Panc1 (cell line): ENCODE data around the gene UBAC2. TPM values are rescaled to one million over a fixed set of nuclear protein-coding genes. Genes with fewer than 3 reads are reported as not detected.

Experiments
- ATAC-seq: fragments of 200-7000 bp; cut with Tn5 transposase; 2 replicates; pipeline ENCODE4 v1.9.1; 2020; ENCODE audit warnings: mild to moderate bottlenecking, moderate library complexity
- BruUV-seq: library from RNA; stranded (reverse); fragments of 400-500 nt; replicated peaks from 2 replicates; lab custom pipeline; 2021; lab: Mats Ljungman, UMichigan
- CTCF ChIA-PET: fragments of 300-600 bp; sonication (Branson Sonifier 250); formaldehyde crosslinking; loops from one replicate; lab custom pipeline; 2022; ENCODE audit warnings: antibody characterized with exemption; lab: Charles Lee
- POLR2A ChIA-PET: fragments of 300-600 bp; sonication (Branson Sonifier 250); formaldehyde crosslinking; loops from one replicate; lab custom pipeline; 2022; ENCODE audit warnings: antibody characterized with exemption; lab: Charles Lee
- DNase-seq: peaks from one replicate; pipeline ENCODE4 v3.0.0-alpha.2; 2010; ENCODE audit warnings: low read depth, low spot score
- H3K27ac ChIP-seq: 2 replicates; pipeline ENCODE4 v1.5.1; 2011; ENCODE audit warnings: mild to moderate bottlenecking, low read length, inconsistent platforms
- H3K27me3 ChIP-seq: fragments of 200-500 bp; sonication (Bioruptor generic); 2 replicates; pipeline ENCODE4 v1.6.0; 2014; ENCODE audit warnings: low read length, inconsistent platforms; ENCODE audit not compliant: control insufficient read depth, insufficient read depth
- H3K36me3 ChIP-seq: fragments of 200-500 bp; sonication (Bioruptor generic); 2 replicates; pipeline ENCODE4 v1.5.1; 2014; ENCODE audit warnings: inconsistent platforms, mild to moderate bottlenecking, low read length, moderate library complexity; ENCODE audit not compliant: control insufficient read depth, insufficient read depth
- H3K4me1 ChIP-seq: 2 replicates; pipeline ENCODE4 v1.5.1; 2011; ENCODE audit warnings: inconsistent platforms, mild to moderate bottlenecking, low read length, moderate library complexity; ENCODE audit not compliant: control insufficient read depth, insufficient read depth
- H3K4me3 ChIP-seq, 2 experiments: 2 replicates each; pipeline ENCODE4 v1.5.1; 2011 to 2012; ENCODE audit warnings: low read depth in 2 of 2, low read length in 2 of 2, mild to moderate bottlenecking in 2 of 2, inconsistent platforms in 1 of 2, moderate library complexity in 1 of 2
- H3K9me3 ChIP-seq: fragments of 200-500 bp; sonication (Bioruptor generic); 2 replicates; pipeline ENCODE4 v1.5.1; 2014; ENCODE audit warnings: low read depth, mild to moderate bottlenecking, inconsistent platforms, low read length, moderate library complexity; ENCODE audit not compliant: control insufficient read depth, insufficient read depth
- POLR2AphosphoS5 ChIP-seq: IDR thresholded peaks from 2 replicates; pipeline ENCODE4 v1.6.1; 2012; ENCODE audit warnings: mild to moderate bottlenecking, low read depth, low read length, moderate library complexity
- SIN3A ChIP-seq: IDR thresholded peaks from 2 replicates; pipeline ENCODE4 v1.6.1; 2012; ENCODE audit warnings: low read depth, mild to moderate bottlenecking, low read length, moderate library complexity, borderline replicate concordance; ENCODE audit not compliant: insufficient read depth
- TCF7L2 ChIP-seq: IDR thresholded peaks from 2 replicates; pipeline ENCODE4 v1.6.1; 2011; ENCODE audit warnings: mild to moderate bottlenecking, low read depth, low read length, inconsistent platforms
- in situ Hi-C: cut with HindIII; loops from 2 replicates; pipeline ENCODE4 v1.10.0; 2016; ENCODE audit warnings: low sequenced_read_pairs, low pct_unique_long_range_greater_than_20kb
- intact Hi-C: fragments of 100-400 bp; cut with micrococcal nuclease; formaldehyde crosslinking; loops from one replicate; pipeline ENCODE4 v1.10.0; 2022; ENCODE audit not compliant: unreplicated experiment
- total RNA-seq: library from RNA; stranded (reverse); gene quantifications from one replicate; pipeline ENCODE4 v1.2.1, GENCODE V29; 2021; ENCODE audit not compliant: unreplicated experiment
- TF ChIP-seq, protein P1 (sequence below): fragments of 450-650 bp; IDR thresholded peaks from 2 replicates; pipeline ENCODE4 v1.5.1; 2017; ENCODE audit warnings: mild to moderate bottlenecking
- TF ChIP-seq, protein P2 (sequence below), 2 experiments: IDR thresholded peaks; 2 replicates each; pipeline ENCODE4 v1.6.1; 2011 to 2012; ENCODE audit warnings: low read depth in 2 of 2, control low read depth in 1 of 2, low read length in 1 of 2, mild to moderate bottlenecking in 1 of 2, moderate library complexity in 1 of 2; ENCODE audit not compliant: insufficient read depth in 1 of 2

The UBAC2 gene
- total RNA-seq, 1 experiment from 2014 or later = 40.8 TPM

DNA sequence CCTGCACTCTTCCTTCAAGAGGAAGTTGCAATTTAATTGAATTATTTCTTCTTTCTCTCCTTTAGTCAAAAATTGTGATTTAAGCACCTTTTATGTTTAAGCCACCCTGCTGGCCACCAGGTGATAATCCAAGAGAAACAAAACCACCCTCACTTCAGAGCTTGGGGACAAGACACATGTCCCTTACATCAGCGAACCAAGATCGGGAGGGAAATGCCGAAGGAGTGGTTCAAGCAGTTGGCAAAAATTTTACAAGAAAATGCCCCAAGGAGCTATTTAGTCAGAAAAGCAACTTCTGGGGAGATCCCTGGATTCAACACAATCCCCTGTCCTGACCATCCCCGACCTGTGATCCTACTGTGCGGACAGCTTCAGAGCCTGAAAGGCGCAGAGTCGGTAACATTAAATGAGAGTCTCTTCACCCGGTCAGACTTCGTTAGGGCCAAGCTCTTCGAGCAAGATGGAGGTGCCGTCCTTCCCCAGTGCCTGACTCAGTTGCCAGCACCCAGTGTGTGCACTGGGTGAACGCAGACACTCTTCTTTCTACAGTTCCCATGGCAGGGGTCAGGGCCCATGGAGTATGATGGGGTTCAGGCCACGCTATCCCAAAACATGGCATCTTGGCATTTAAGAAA, 222.0 kb downstream of the UBAC2 start:
- DNase-seq (no peak), ATAC-seq (no peak)
- in situ Hi-C loops (no loop called here), intact Hi-C loops (no loop called here)
- H3K27ac ChIP-seq = no peak overlapping the region
- CTCF ChIA-PET = no interaction called here
- TF ChIP-seq TCF7L2 (no peak), POLR2AphosphoS5 (no peak), SIN3A (no peak)
- TF ChIP-seq, protein P1, sequence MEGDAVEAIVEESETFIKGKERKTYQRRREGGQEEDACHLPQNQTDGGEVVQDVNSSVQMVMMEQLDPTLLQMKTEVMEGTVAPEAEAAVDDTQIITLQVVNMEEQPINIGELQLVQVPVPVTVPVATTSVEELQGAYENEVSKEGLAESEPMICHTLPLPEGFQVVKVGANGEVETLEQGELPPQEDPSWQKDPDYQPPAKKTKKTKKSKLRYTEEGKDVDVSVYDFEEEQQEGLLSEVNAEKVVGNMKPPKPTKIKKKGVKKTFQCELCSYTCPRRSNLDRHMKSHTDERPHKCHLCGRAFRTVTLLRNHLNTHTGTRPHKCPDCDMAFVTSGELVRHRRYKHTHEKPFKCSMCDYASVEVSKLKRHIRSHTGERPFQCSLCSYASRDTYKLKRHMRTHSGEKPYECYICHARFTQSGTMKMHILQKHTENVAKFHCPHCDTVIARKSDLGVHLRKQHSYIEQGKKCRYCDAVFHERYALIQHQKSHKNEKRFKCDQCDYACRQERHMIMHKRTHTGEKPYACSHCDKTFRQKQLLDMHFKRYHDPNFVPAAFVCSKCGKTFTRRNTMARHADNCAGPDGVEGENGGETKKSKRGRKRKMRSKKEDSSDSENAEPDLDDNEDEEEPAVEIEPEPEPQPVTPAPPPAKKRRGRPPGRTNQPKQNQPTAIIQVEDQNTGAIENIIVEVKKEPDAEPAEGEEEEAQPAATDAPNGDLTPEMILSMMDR = no peak
- TF ChIP-seq, protein P2, sequence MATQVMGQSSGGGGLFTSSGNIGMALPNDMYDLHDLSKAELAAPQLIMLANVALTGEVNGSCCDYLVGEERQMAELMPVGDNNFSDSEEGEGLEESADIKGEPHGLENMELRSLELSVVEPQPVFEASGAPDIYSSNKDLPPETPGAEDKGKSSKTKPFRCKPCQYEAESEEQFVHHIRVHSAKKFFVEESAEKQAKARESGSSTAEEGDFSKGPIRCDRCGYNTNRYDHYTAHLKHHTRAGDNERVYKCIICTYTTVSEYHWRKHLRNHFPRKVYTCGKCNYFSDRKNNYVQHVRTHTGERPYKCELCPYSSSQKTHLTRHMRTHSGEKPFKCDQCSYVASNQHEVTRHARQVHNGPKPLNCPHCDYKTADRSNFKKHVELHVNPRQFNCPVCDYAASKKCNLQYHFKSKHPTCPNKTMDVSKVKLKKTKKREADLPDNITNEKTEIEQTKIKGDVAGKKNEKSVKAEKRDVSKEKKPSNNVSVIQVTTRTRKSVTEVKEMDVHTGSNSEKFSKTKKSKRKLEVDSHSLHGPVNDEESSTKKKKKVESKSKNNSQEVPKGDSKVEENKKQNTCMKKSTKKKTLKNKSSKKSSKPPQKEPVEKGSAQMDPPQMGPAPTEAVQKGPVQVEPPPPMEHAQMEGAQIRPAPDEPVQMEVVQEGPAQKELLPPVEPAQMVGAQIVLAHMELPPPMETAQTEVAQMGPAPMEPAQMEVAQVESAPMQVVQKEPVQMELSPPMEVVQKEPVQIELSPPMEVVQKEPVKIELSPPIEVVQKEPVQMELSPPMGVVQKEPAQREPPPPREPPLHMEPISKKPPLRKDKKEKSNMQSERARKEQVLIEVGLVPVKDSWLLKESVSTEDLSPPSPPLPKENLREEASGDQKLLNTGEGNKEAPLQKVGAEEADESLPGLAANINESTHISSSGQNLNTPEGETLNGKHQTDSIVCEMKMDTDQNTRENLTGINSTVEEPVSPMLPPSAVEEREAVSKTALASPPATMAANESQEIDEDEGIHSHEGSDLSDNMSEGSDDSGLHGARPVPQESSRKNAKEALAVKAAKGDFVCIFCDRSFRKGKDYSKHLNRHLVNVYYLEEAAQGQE (IDR thresholded peaks at IDR 0.05; ENCODE audit: insufficient read depth in 1 of 2, low read depth in 2 of 2, low read length in 1 of 2) = no peak
- no peaks in the 10 kb centered on the region for H3K9me3 ChIP-seq
- H3K27me3 ChIP-seq = no peaks in the 10 kb centered on the region
- no peak overlapping the region for H3K4me3 ChIP-seq
- BruUV-seq = no TSS peak
- no peaks in the 10 kb centered on the region for H3K4me1 ChIP-seq
- POLR2A ChIA-PET = no interaction called here
- H3K36me3 ChIP-seq = no peaks in the 10 kb centered on the region

DNA sequence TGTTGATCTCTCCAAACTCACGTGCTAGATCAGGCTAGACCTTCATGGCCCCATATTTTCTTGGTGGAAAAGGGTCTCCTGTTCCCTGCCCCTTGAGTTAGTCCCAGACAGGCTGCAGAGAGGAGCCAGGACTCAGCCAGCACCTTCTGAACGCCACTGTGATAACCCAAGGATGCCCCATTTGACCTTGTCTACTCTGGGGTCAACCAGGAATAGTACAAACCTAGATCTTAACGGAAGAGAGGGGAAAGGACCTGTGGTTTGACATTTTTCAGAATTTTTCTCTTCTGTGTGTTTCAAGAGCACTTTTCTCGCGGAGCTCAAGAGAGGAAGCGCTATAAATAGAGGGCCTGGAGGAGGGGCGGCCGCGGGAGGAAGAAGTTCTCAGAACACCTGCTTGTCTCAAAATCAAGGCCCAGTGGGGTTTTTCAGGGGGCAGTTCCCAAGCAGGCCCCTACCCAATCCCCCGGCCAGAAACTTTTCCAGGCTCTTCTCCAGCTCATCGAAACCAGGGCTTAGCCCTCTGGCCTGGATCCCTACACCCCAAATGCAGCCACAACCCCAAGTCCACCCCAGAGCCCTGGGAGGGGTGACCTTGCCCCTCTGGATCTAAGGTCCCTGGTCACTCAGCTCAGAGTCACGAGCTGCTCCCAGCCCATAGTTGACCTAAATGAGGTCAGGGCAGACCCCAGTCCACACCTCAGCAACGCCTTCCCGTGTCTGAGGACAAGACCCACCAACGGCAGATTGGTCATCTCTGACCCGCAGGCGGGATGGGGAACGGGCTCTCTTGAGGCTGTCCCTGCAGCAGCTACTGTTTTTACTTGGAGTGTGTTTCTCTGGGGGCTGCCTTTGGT, 225.1 kb downstream of the UBAC2 start:
- no peak for DNase-seq
- no peaks in the 10 kb centered on the region for H3K27me3 ChIP-seq
- in situ Hi-C loops = no loop called here
- ChIA-PET CTCF (interaction anchor here (0.7 kb wide), 1 partner anchor 225 kb away, joined by 4 read pairs; the partner anchor contains the start of gene UBAC2), POLR2A (no interaction called here)
- H3K27ac ChIP-seq = no peak overlapping the region
- no peaks in the 10 kb centered on the region for H3K4me1 ChIP-seq
- no peaks in the 10 kb centered on the region for H3K9me3 ChIP-seq
- intact Hi-C loops = no loop called here
- TF ChIP-seq SIN3A (no peak), TCF7L2 (no peak), POLR2AphosphoS5 (no peak)
- TF ChIP-seq, protein P1 = no peak
- TF ChIP-seq, protein P2 (IDR thresholded peaks at IDR 0.05; ENCODE audit: insufficient read depth in 1 of 2, low read depth in 2 of 2, low read length in 1 of 2) = no peak
- BruUV-seq = no TSS peak
- H3K4me3 ChIP-seq = no peak overlapping the region
- no peaks in the 10 kb centered on the region for H3K36me3 ChIP-seq
- ATAC-seq = no peak
